OCI-LY7 (cell line): ENCODE results near the gene KAT14. TPM values are rescaled to one million over a fixed set of nuclear protein-coding genes. Genes with fewer than 3 reads are reported as not detected.

Experiments used
- BruUV-seq: library from RNA; stranded (reverse); fragments of 400-500 nt; replicated peaks from 2 replicates; lab custom pipeline; 2021; lab: Mats Ljungman, UMichigan
- CTCF ChIA-PET: fragments of 300-600 bp; sonication (Branson Sonifier 250); formaldehyde crosslinking; loops from one replicate; lab custom pipeline; 2022; ENCODE audit warnings: antibody characterized with exemption; ENCODE audit not compliant: unreplicated experiment; lab: Charles Lee
- POLR2A ChIA-PET: fragments of 300-600 bp; sonication (Branson Sonifier 250); formaldehyde crosslinking; loops from one replicate; lab custom pipeline; 2022; ENCODE audit warnings: antibody characterized with exemption; lab: Charles Lee
- DNase-seq: peaks from one replicate; pipeline ENCODE4 v3.0.0-alpha.2; 2015; ENCODE audit warnings: low spot score
- H2AFZ ChIP-seq: fragments of 200-600 bp; sonication (generic), shearing (Covaris generic); 2 replicates; pipeline ENCODE4 v1.6.1; 2014; ENCODE audit warnings: mild to moderate bottlenecking, antibody characterized with exemption, low read length, moderate library complexity
- H3K27ac ChIP-seq: fragments of 200-600 bp; sonication (generic); 2 replicates; pipeline ENCODE4 v1.5.1; 2014; ENCODE audit warnings: mixed run types, low read depth, mild to moderate bottlenecking, moderate library complexity, low read length, inconsistent platforms; ENCODE audit not compliant: poor library complexity, severe bottlenecking
- H3K36me3 ChIP-seq: fragments of 200-600 bp; sonication (generic); 2 replicates; pipeline ENCODE4 v1.6.1; 2014; ENCODE audit warnings: mild to moderate bottlenecking, antibody characterized with exemption, low read length, moderate library complexity, mixed read lengths; ENCODE audit not compliant: insufficient read depth
- H3K4me1 ChIP-seq: fragments of 200-600 bp; sonication (generic); 2 replicates; pipeline ENCODE4 v1.5.1; 2014; ENCODE audit warnings: mild to moderate bottlenecking, low read length; ENCODE audit not compliant: insufficient read depth, poor library complexity, severe bottlenecking
- H3K4me2 ChIP-seq: fragments of 200-600 bp; sonication (generic); 2 replicates; pipeline ENCODE4 v1.6.1; 2014; ENCODE audit warnings: mild to moderate bottlenecking, low read length
- H3K4me3 ChIP-seq: fragments of 200-600 bp; sonication (generic); 2 replicates; pipeline ENCODE4 v1.5.1; 2014; ENCODE audit warnings: mild to moderate bottlenecking, low read depth, low read length; ENCODE audit not compliant: poor library complexity, severe bottlenecking
- H3K79me2 ChIP-seq: fragments of 200-600 bp; sonication (generic); 2 replicates; pipeline ENCODE4 v1.6.1; 2016; ENCODE audit warnings: low read depth, mild to moderate bottlenecking, low read length, moderate library complexity, mixed read lengths; ENCODE audit not compliant: insufficient read depth
- H3K9me2 ChIP-seq: fragments of 200-600 bp; sonication (generic); 2 replicates; pipeline ENCODE4 v1.6.1; 2016; ENCODE audit warnings: mild to moderate bottlenecking, low read length, mixed read lengths; ENCODE audit not compliant: insufficient read depth
- H3K9me3 ChIP-seq: fragments of 200-600 bp; sonication (generic); 2 replicates; pipeline ENCODE4 v1.6.1; 2014; ENCODE audit warnings: mild to moderate bottlenecking, mixed run types, low read length, mixed read lengths
- H4K20me1 ChIP-seq: fragments of 200-600 bp; sonication (generic); 2 replicates; pipeline ENCODE4 v1.6.1; 2014; ENCODE audit warnings: mild to moderate bottlenecking, antibody characterized with exemption, low read length, moderate library complexity, mixed read lengths; ENCODE audit not compliant: insufficient read depth
- CTCF ChIP-seq: fragments of 200-600 bp; sonication (generic); conservative IDR thresholded peaks from 2 replicates; pipeline ENCODE4 v1.5.1; 2014; ENCODE audit warnings: mild to moderate bottlenecking, antibody characterized with exemption, low read length, moderate library complexity, mixed read lengths
- EZH2phosphoT487 ChIP-seq: fragments of 200-600 bp; sonication (generic); IDR thresholded peaks from 2 replicates; pipeline ENCODE4 v1.6.1; 2018; ENCODE audit warnings: low read depth, borderline replicate concordance, mild to moderate bottlenecking, mixed run types, antibody characterized with exemption, low read length, moderate library complexity, mixed read lengths
- intact Hi-C: fragments of 100-400 bp; cut with micrococcal nuclease; formaldehyde crosslinking; loops from one replicate; pipeline ENCODE4 v1.10.0; 2022; ENCODE audit not compliant: unreplicated experiment
- total RNA-seq, 2 experiments: library from RNA; depleted of rRNA in 1 of 2; stranded (reverse); fragments of >200 nt in 1 of 2; shearing (Covaris generic) in 1 of 2; gene quantifications; 2 replicates each; pipeline ENCODE4 v1.2.3, GENCODE V29; 2014 to 2022

KAT14 gene
- total RNA-seq, 2 experiments from 2014 or later, result 13.1 to 19.6 TPM

DNA sequence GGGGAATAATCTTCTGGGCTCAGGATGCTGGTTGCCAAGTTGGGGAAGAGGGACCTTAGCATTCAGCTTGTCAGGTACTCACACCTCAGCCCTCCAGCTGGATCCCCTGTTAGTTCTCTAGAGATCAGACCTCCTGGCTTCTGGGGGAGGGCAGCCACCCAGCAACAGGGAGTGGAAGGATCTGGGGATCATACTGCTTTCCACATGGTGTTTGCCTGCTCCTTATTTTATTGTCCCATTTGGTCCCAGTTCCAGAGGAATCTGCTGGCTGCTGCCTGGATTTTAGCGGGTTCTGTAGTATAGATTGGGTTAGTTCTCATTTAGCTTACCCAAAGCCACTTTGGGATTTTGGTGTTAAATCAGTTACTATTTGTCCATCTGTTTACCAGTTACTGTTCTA lies 29.3 kb downstream of the KAT14 start:
- Histone ChIP-seq H3K79me2 (peaks cover 11% of the 10 kb centered on the region; the same call in 1 of the 2 replicates), H2AFZ (no peak overlapping the region), H4K20me1 (no peaks in the 10 kb centered on the region; the same call in 1 of the 2 replicates), H3K27ac (no peak overlapping the region), H3K36me3 (peaks cover 72% of the 10 kb centered on the region), H3K4me2 (no peak overlapping the region), H3K9me2 (no peaks in the 10 kb centered on the region), H3K4me3 (no peak overlapping the region), H3K4me1 (no peaks in the 10 kb centered on the region), H3K9me3 (no peaks in the 10 kb centered on the region)
- TF ChIP-seq EZH2phosphoT487 (no peak), CTCF (no peak)
- DNase-seq, result no peak
- intact Hi-C loops, result no loop called here
- no TSS peak for BruUV-seq
- ChIA-PET POLR2A (interaction anchor here (0.8 to 1.1 kb wide), 4 partner anchors 9 to 26 kb away, joined by 3 to 6 read pairs (median 4); no protein-coding TSS in a partner anchor), CTCF (no interaction called here)

DNA sequence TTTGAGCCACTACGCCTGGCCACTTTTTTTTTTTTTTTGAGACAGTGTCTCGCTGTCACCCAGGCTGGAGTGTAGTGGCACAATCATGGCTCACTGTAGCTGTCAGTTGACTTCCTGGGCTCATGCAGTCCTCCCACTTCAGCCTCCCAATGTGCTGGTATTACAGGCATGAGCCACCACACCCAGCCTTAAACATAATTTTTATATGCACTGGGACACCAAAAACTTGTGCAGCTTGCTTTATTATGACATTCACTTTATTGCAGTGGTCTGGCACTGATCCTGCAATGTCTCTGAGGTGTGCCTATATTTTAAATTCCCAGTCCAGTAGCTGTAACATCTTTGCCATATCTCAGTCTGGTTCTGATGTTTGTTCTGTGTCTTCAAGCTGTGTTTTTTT lies 34.7 kb downstream of the KAT14 start:
- no peaks in the 10 kb centered on the region for H3K9me2 ChIP-seq
- H3K36me3 ChIP-seq, result peaks cover 58% of the 10 kb centered on the region
- peaks cover 7% of the 10 kb centered on the region; the same call in 1 of the 2 replicates for H3K79me2 ChIP-seq
- no peaks in the 10 kb centered on the region for H3K9me3 ChIP-seq
- H3K4me2 ChIP-seq, result no peak overlapping the region
- no peak overlapping the region for H3K4me3 ChIP-seq
- no peak overlapping the region for H2AFZ ChIP-seq
- TF ChIP-seq CTCF (no peak), EZH2phosphoT487 (no peak)
- intact Hi-C loops, result no loop called here
- no peak for DNase-seq
- CTCF ChIA-PET, result no interaction called here
- H3K4me1 ChIP-seq, result no peaks in the 10 kb centered on the region
- BruUV-seq, result no TSS peak
- H3K27ac ChIP-seq, result no peak overlapping the region
- H4K20me1 ChIP-seq, result no peaks in the 10 kb centered on the region
- POLR2A ChIA-PET, result interaction anchor here (0.7 kb wide), 1 partner anchor 139 kb away, joined by 3 read pairs; no protein-coding TSS in a partner anchor

GRCh38 chr20:18174906-18175683 lies 37.4 kb downstream of the KAT14 start:
- peaks cover 55% of the 10 kb centered on the region for H3K36me3 ChIP-seq
- H3K9me2 ChIP-seq, result no peaks in the 10 kb centered on the region
- ChIA-PET POLR2A (no interaction called here), CTCF (no interaction called here)
- no peak overlapping the region for H3K4me2 ChIP-seq
- no peak overlapping the region for H3K27ac ChIP-seq
- no peak overlapping the region for H2AFZ ChIP-seq
- intact Hi-C loops, result no loop called here
- H3K79me2 ChIP-seq, result no peaks in the 10 kb centered on the region
- H3K4me1 ChIP-seq, result no peaks in the 10 kb centered on the region
- H3K4me3 ChIP-seq, result no peak overlapping the region
- H3K9me3 ChIP-seq, result no peaks in the 10 kb centered on the region
- BruUV-seq, result no TSS peak
- no peak for TF ChIP-seq EZH2phosphoT487
- no peaks in the 10 kb centered on the region for H4K20me1 ChIP-seq
- no peak for DNase-seq
